Neural cell (in vitro differentiated cells): ENCODE measurements around the gene UNC5C. TPM values are rescaled to one million over a fixed set of nuclear protein-coding genes. Genes with fewer than 3 reads are reported as not detected.
A peak's percentile ranks its signal among the peaks of the same experiment; 100 is the strongest.

Experiments used
- H2AFZ ChIP-seq: fragments of 200-600, 300-800 bp; sonication (generic), shearing (Covaris generic); 2 replicates; pipeline ENCODE4 v1.6.0; 2014; ENCODE audit warnings: low read depth, mild to moderate bottlenecking, antibody characterized with exemption, low read length, moderate library complexity
- H3F3A ChIP-seq: fragments of 200-600 bp; shearing (Covaris generic); 2 replicates; pipeline ENCODE4 v1.6.1; 2016; ENCODE audit warnings: mild to moderate bottlenecking, moderate library complexity, mixed read lengths, antibody characterized with exemption, low read length; ENCODE audit not compliant: insufficient read depth, poor library complexity, severe bottlenecking
- H3K27ac ChIP-seq: fragments of 200-600, 300-800 bp; sonication (generic), shearing (Covaris generic); 2 replicates; pipeline ENCODE4 v1.5.1; 2014; ENCODE audit warnings: mild to moderate bottlenecking, low read length, moderate library complexity
- H3K27me3 ChIP-seq: fragments of 300-800, 200-600 bp; sonication (generic), shearing (Covaris generic); 2 replicates; pipeline ENCODE4 v1.6.0; 2014; ENCODE audit warnings: mild to moderate bottlenecking, low read depth, low read length, moderate library complexity; ENCODE audit not compliant: insufficient read depth
- H3K36me3 ChIP-seq: fragments of 300-800, 200-600 bp; sonication (generic), shearing (Covaris generic); 2 replicates; pipeline ENCODE4 v1.5.1; 2014; ENCODE audit warnings: mild to moderate bottlenecking, antibody characterized with exemption, low read length, moderate library complexity; ENCODE audit not compliant: insufficient read depth
- H3K4me2 ChIP-seq: fragments of 300-800, 200-600 bp; sonication (generic), shearing (Covaris generic); 2 replicates; pipeline ENCODE4 v1.6.0; 2014; ENCODE audit warnings: mild to moderate bottlenecking, low read length
- H3K4me3 ChIP-seq: fragments of 300-800, 200-600 bp; sonication (generic), shearing (Covaris generic); 2 replicates; pipeline ENCODE4 v1.5.1; 2014; ENCODE audit warnings: mild to moderate bottlenecking, low read length, moderate library complexity
- H3K79me2 ChIP-seq: fragments of 200-600 bp; shearing (Covaris generic); replicated peaks from 2 replicates; pipeline ENCODE4 v1.6.0; 2014; ENCODE audit warnings: mild to moderate bottlenecking, low read length, moderate library complexity; ENCODE audit not compliant: insufficient read depth
- H3K9ac ChIP-seq: fragments of 300-800, 200-600 bp; sonication (generic), shearing (Covaris generic); 2 replicates; pipeline ENCODE4 v1.6.1; 2016; ENCODE audit warnings: mild to moderate bottlenecking, low read length, mixed read lengths
- H3K9me2 ChIP-seq: fragments of 200-600 bp; shearing (Covaris generic); 2 replicates; pipeline ENCODE4 v1.6.1; 2016; ENCODE audit warnings: mild to moderate bottlenecking, low read length, mixed read lengths; ENCODE audit not compliant: insufficient read depth
- H3K9me3 ChIP-seq: fragments of 200-600, 300-800 bp; sonication (generic), shearing (Covaris generic); 2 replicates; pipeline ENCODE4 v1.6.1; 2016; ENCODE audit warnings: mild to moderate bottlenecking, mixed run types, low read length, moderate library complexity, mixed read lengths
- H4K20me1 ChIP-seq: fragments of 200-600 bp; shearing (Covaris generic); 2 replicates; pipeline ENCODE4 v1.6.1; 2016; ENCODE audit warnings: mild to moderate bottlenecking, mixed run types; ENCODE audit not compliant: insufficient read depth
- EP300 ChIP-seq: fragments of 450-650 bp; conservative IDR thresholded peaks from 2 replicates; pipeline ENCODE4 v1.6.1; 2014; ENCODE audit warnings: antibody characterized with exemption, mild to moderate bottlenecking, moderate library complexity; ENCODE audit not compliant: poor library complexity, severe bottlenecking
- EZH2 ChIP-seq: fragments of 200-600, 300-800 bp; shearing (Covaris generic), sonication (generic); IDR thresholded peaks from 2 replicates; pipeline ENCODE4 v1.6.1; 2014; ENCODE audit warnings: antibody characterized with exemption, low read length, borderline replicate concordance, mild to moderate bottlenecking; ENCODE audit not compliant: insufficient read depth, poor library complexity, severe bottlenecking
- MXI1 ChIP-seq: fragments of 450-650 bp; conservative IDR thresholded peaks from 2 replicates; pipeline ENCODE4 v1.6.1; 2014; ENCODE audit warnings: antibody characterized with exemption, mild to moderate bottlenecking; ENCODE audit not compliant: poor library complexity, severe bottlenecking
- POLR2AphosphoS5 ChIP-seq: IDR thresholded peaks from 2 replicates; pipeline ENCODE4 v1.6.1; 2012
- RAD21 ChIP-seq: fragments of 450-650 bp; conservative IDR thresholded peaks from 2 replicates; pipeline ENCODE4 v1.6.1; 2014; ENCODE audit warnings: antibody characterized with exemption, mild to moderate bottlenecking, moderate library complexity
- SMC3 ChIP-seq: fragments of 450-650 bp; conservative IDR thresholded peaks from 2 replicates; pipeline ENCODE4 v1.6.1; 2014; ENCODE audit warnings: antibody characterized with exemption, mild to moderate bottlenecking, moderate library complexity; ENCODE audit not compliant: poor library complexity
- TAF1 ChIP-seq: IDR thresholded peaks from 2 replicates; pipeline ENCODE4 v1.6.1; 2012; ENCODE audit warnings: low read depth
- polyA plus RNA-seq: library from polyadenylated mRNA; depleted of rRNA; stranded (reverse); fragments of >200 nt; gene quantifications from 2 replicates; pipeline ENCODE4 v1.2.3, GENCODE V29; 2014
- TF ChIP-seq, protein P1 (sequence below): fragments of 450-650 bp; IDR thresholded peaks from 2 replicates; pipeline ENCODE4 v1.5.1; 2014; ENCODE audit warnings: antibody characterized with exemption, mild to moderate bottlenecking, moderate library complexity; ENCODE audit not compliant: poor library complexity, severe bottlenecking
- TF ChIP-seq, protein P2 (sequence below): IDR thresholded peaks from 2 replicates; pipeline ENCODE4 v1.6.1; 2012; ENCODE audit warnings: borderline replicate concordance

Gene UNC5C
- polyA plus RNA-seq, 1 donor from 2014 or later: 0.56 TPM

DNA sequence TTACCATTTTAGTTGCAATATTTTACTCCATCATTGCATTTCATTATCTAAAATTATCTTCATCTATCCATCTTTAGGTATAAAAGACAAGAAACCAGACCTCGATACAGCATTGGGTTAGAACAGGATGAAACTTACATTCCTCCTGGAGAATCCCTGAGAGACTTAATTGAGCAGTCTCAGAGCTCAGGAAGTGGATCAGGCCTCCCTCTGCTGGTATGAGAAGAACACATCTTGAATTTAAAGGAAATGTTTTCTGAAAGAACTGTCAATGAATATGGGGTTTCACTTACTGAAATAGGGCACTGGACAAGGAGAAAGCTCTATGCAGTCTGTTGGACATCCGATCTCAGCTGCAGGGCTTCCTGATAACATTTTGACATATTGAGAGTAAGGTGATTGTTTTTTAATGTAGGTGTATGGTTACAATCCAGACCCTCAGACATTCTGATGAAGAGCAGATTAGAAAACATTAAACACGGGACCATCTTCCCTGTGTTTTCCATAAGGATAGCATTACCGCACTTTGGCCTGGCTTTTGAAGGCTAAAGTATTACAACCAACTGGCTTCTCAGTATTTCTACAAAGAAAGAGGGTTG, 423.8 kb downstream of the UNC5C start:
- no peak overlapping the region for H3K4me2 ChIP-seq
- H3K4me3 ChIP-seq: no peak overlapping the region
- H3K27ac ChIP-seq: no peak overlapping the region
- no peaks in the 10 kb centered on the region for H3K9me2 ChIP-seq
- H3K9me3 ChIP-seq: no peaks in the 10 kb centered on the region
- no peak overlapping the region for H3K9ac ChIP-seq
- no peaks in the 10 kb centered on the region for H4K20me1 ChIP-seq
- no peaks in the 10 kb centered on the region for H3K27me3 ChIP-seq
- no peaks in the 10 kb centered on the region for H3F3A ChIP-seq
- TF ChIP-seq TAF1 (no peak), SMC3 (peak; percentile 89), RAD21 (peak; percentile 83), EP300 (no peak), MXI1 (no peak), EZH2 (no peak), POLR2AphosphoS5 (no peak)
- TF ChIP-seq, protein P1, sequence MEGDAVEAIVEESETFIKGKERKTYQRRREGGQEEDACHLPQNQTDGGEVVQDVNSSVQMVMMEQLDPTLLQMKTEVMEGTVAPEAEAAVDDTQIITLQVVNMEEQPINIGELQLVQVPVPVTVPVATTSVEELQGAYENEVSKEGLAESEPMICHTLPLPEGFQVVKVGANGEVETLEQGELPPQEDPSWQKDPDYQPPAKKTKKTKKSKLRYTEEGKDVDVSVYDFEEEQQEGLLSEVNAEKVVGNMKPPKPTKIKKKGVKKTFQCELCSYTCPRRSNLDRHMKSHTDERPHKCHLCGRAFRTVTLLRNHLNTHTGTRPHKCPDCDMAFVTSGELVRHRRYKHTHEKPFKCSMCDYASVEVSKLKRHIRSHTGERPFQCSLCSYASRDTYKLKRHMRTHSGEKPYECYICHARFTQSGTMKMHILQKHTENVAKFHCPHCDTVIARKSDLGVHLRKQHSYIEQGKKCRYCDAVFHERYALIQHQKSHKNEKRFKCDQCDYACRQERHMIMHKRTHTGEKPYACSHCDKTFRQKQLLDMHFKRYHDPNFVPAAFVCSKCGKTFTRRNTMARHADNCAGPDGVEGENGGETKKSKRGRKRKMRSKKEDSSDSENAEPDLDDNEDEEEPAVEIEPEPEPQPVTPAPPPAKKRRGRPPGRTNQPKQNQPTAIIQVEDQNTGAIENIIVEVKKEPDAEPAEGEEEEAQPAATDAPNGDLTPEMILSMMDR: peak; percentile 81
- TF ChIP-seq, protein P2, sequence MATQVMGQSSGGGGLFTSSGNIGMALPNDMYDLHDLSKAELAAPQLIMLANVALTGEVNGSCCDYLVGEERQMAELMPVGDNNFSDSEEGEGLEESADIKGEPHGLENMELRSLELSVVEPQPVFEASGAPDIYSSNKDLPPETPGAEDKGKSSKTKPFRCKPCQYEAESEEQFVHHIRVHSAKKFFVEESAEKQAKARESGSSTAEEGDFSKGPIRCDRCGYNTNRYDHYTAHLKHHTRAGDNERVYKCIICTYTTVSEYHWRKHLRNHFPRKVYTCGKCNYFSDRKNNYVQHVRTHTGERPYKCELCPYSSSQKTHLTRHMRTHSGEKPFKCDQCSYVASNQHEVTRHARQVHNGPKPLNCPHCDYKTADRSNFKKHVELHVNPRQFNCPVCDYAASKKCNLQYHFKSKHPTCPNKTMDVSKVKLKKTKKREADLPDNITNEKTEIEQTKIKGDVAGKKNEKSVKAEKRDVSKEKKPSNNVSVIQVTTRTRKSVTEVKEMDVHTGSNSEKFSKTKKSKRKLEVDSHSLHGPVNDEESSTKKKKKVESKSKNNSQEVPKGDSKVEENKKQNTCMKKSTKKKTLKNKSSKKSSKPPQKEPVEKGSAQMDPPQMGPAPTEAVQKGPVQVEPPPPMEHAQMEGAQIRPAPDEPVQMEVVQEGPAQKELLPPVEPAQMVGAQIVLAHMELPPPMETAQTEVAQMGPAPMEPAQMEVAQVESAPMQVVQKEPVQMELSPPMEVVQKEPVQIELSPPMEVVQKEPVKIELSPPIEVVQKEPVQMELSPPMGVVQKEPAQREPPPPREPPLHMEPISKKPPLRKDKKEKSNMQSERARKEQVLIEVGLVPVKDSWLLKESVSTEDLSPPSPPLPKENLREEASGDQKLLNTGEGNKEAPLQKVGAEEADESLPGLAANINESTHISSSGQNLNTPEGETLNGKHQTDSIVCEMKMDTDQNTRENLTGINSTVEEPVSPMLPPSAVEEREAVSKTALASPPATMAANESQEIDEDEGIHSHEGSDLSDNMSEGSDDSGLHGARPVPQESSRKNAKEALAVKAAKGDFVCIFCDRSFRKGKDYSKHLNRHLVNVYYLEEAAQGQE: no peak
- H3K36me3 ChIP-seq: no peaks in the 10 kb centered on the region
- H2AFZ ChIP-seq: no peak overlapping the region
- H3K79me2 ChIP-seq: no peaks in the 10 kb centered on the region

DNA sequence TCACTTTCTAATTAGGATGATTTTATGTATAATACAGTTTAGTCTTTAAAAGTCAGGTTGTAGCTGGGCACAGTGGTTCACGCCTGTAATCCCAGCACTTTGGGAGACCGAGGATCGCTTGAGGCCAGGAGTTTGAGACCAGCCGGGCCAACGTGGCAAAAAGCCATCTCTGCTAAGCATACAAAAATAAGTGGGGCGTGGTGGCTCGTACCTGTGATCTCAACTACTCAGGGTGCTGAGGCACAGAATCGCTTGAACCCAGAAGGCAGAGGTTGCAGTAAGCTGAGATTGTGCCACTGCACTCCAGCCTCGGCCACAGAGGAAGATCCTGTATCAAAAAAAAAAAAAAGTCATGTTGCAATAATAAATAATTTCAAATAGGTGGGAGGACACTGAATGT, 426.8 kb downstream of the UNC5C start:
- H3K9me2 ChIP-seq: no peaks in the 10 kb centered on the region
- no peak overlapping the region for H3K9ac ChIP-seq
- H4K20me1 ChIP-seq: no peaks in the 10 kb centered on the region
- no peak for TF ChIP-seq RAD21
- H3K4me2 ChIP-seq: no peak overlapping the region
- H2AFZ ChIP-seq: no peak overlapping the region
- no peaks in the 10 kb centered on the region for H3K9me3 ChIP-seq
- no peak overlapping the region for H3K27ac ChIP-seq
- no peaks in the 10 kb centered on the region for H3F3A ChIP-seq
- H3K36me3 ChIP-seq: no peaks in the 10 kb centered on the region
- no peaks in the 10 kb centered on the region for H3K27me3 ChIP-seq
- no peaks in the 10 kb centered on the region for H3K79me2 ChIP-seq
- no peak overlapping the region for H3K4me3 ChIP-seq

DNA sequence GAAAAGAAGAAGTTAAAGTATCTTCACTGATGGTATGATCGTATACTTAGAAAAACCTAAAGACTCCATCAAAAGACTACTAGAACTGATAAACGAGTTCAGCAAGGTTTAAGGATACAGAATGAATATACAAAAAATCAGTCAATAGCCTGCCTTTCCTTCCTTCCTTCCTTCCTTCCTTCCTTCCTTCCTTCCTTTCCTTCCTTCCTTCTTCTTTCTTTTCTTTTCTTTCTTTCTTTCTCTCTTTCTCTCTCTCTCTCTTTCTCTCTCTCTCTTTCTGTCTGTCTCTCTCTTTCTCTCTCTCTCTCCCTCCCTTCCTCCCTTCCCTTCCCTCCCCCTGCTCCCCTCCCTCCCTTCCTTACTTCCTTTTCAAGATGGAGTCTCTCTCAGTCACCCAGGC, 428.3 kb downstream of the UNC5C start:
- Histone ChIP-seq H3K79me2 (no peaks in the 10 kb centered on the region), H3K27me3 (no peaks in the 10 kb centered on the region), H2AFZ (no peak overlapping the region), H3K4me2 (no peak overlapping the region), H3K9me2 (no peaks in the 10 kb centered on the region), H3K9me3 (no peaks in the 10 kb centered on the region), H3K27ac (no peak overlapping the region), H3K36me3 (no peaks in the 10 kb centered on the region), H3K9ac (no peak overlapping the region), H4K20me1 (no peaks in the 10 kb centered on the region), H3F3A (no peaks in the 10 kb centered on the region), H3K4me3 (no peak overlapping the region)
- TF ChIP-seq EZH2 (no peak), SMC3 (no peak), TAF1 (no peak), MXI1 (no peak), POLR2AphosphoS5 (no peak), EP300 (no peak), RAD21 (no peak)
- TF ChIP-seq, protein P1: no peak
- TF ChIP-seq, protein P2: no peak
